ENCODE results near the gene PRAMEF11.
"Not testable (repeated sequence)": the region's sequence is repeated elsewhere in the genome, so short reads cannot be mapped to it uniquely, and the experiment has no call there.

Gene PRAMEF11

DNA sequence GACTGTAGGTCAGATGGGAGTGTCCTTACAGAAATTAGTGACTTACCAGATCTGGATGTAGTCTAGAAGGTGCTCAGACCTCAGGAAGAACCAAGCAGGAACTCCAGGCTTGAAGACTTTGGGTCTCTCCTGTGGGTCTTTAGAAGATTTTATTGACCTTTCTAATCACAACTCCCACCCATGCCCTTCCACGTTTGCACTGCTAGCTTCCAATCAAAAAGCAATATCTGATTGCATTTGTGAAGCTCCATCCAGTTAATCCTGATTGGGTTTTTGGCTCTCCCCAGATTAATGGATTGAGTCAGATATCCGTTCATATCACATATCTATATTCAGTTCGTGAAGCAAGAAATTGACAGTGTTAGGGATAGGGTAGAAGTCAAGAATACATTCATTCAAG, at the start of gene PRAMEF11:
TSS of gene PRAMEF11 (minus strand) at position 101 of the 400 bp plus-strand sequence. CDS start 2,621 bp downstream, outside the sequence.
- not testable (repeated sequence) for FAIRE-seq

DNA sequence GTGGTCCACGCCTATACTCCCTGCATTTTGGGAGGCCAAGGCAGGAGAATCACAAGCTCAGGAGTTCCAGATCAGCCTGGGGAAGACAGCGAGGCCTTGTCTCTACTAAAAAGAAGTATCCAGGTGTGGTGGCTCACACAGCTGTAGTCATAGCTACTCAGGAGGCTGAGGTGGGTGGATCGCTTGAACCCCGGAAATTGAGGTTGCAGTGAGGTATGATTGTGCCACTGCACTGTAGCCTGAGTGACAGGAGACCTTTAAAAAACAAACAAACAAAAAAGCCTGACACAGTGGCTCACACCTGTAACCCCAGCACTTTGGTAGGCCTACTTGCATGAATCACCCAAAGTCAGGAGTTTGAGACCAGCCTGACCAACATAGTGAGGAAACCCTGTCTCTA, 47.2 kb upstream of the PRAMEF11 start:
- not testable (repeated sequence) for FAIRE-seq

DNA sequence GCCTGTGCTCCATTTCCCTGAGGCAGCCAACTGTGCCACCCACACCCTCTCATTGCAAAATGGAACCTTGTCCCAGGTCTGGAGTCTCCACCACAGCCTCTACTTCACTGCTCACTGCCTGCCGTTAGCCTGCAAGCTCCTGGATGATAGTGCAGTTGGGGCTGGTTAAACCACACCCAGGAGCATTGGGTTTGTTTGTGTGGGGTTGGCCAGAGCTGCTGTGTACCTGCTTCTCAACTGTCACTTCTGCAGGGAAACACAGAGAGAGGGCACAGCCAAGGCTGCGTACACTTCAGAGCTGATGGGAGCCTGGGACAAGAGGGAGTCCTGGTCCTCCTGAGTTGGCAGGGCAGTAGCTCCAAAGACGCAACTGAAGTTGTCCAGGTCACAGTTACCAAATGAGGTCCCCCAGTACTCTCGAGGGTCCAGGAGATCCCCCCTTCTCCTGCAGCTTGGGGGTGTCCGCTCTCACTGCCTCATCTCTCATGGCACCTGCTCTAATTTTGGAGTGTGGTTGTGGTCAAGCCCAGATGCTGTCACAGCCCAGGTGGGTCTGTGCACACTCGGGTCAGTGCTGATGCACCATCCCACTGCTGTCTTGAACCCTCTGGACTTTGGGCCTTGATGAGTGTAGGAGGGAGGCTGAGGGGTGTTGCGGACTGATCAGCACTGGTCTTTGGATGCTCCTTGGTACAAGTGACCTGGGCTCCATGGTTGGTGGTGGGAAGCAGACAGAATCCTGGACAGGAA, 32.1 kb upstream of the PRAMEF11 start:
- not testable (repeated sequence) for FAIRE-seq

DNA sequence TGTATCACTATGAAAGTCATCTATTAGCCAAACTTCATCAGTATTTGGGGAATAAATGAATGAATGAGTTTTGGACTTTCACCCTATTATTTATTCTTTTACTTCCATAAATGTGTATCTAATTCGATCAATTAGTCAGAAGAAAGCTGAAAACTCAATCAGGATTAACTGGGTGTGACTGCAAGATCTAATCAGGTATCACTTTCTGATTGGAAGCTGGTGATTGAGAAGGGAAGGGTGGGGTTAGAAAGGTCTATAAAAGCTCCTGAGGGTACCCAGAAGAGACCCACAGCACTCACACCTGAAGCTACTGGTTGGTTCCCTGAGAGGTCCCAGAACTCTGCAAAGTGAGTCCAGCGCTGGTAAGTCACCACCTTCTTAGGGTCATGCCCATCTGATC, 25.6 kb upstream of the PRAMEF11 start, which contains the start of gene PRAMEF2:
TSS of gene PRAMEF2 (plus strand) at position 301 of the 400 bp plus-strand sequence. CDS start 1,924 bp downstream, outside the sequence.
- FAIRE-seq, result not testable (repeated sequence)

DNA sequence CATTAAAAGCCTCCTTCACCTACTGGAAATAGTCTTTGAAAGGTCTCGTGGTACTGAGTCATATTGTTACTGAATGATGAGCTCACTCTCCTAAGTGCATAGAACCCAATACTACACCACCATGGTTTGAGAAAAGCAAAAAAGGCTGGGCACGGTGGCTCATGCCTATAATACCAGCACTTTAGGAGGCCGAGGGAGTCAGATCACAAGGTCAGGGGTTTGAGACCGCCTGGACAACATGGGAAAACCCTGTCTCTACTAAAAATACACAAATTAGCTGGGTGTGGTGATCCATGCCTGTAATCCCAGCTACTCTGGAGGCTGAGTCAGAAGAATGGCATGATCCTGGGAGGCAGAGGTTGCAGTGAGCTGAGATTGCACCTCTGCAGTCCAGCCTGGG, 20.6 kb upstream of the PRAMEF11 start:
- FAIRE-seq, result no peak

DNA sequence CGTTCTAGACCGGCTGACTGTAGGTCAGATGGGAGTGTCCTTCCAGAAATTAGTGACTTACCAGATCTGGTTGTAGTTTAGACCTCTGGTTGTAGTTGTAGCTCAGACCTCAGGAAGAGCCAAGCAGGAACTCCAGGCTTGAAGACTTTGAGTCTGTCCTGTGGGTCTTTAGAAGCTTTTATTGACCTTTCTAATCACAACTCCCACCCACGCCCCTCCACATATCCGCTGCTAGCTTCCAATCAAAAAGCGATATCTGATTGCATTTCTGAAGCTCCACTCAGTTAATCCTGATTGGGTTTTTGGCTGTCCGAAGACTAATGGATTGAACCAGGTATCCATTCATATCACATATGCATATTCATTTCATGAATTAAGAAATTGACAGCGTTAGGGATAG, 17.4 kb upstream of the PRAMEF11 start, which contains the start of gene HNRNPCL1:
TSS of gene HNRNPCL1 (minus strand) at position 101 of the 400 bp plus-strand sequence. CDS start 431 bp downstream, outside the sequence.
- not testable (repeated sequence) for FAIRE-seq

DNA sequence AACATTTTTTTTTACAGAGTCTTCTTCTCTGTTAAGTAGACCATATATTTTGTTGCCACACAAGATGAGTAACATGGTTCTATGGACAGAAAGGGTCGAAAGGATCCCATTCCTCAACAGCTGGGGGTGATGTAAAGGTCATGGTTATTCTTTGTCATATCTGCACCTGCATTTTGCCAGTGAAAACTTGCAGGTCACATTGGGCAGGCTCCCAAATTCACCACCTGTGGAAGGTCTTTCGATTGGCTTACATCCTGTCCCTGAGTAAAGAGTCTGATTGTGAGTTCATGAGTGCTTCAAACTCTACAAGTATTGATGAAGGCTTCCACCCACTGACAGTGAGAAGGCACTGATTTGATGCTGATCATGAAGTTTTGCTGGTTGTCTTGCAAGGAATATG, 2.0 kb upstream of the PRAMEF11 start:
- not testable (repeated sequence) for FAIRE-seq

DNA sequence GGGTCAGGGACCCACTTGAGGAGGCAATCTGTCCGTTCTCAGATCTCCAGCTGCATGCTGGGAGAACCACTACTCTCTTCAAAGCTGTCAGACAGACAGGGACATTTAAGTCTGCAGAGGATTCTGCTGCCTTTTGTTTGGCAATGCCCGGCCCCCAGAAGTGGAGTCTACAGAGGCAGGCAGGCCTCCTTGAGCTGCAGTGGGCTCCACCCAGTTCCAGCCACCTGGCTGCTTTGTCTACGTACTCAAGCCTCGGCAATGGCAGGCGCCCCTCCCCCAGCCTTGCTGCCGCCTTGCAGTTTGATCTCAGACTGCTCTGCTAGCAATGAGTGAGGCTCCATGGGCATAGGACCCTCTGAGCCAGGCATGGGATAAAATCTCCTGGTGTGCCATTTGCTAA, 12.1 kb downstream of the PRAMEF11 start:
- not testable (repeated sequence) for FAIRE-seq

DNA sequence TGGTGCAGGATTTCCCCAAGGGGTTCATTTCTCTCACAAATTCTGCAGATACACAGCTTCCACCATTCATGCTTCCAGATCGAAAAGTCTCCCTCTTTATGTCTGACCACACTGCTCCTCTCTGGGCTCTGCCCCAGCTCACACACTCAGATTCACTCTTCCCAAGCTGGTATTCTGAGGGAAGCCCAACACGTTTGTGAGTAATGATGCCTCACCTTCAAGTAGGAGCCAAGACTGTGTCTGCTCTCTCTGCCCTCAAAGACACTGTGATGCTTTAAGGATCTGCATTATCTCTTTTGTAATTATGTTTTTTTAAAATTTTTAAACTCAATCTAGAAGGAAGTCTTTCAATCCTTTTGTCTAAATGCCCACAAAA, 19.8 kb downstream of the PRAMEF11 start:
- FAIRE-seq, result no peak

DNA sequence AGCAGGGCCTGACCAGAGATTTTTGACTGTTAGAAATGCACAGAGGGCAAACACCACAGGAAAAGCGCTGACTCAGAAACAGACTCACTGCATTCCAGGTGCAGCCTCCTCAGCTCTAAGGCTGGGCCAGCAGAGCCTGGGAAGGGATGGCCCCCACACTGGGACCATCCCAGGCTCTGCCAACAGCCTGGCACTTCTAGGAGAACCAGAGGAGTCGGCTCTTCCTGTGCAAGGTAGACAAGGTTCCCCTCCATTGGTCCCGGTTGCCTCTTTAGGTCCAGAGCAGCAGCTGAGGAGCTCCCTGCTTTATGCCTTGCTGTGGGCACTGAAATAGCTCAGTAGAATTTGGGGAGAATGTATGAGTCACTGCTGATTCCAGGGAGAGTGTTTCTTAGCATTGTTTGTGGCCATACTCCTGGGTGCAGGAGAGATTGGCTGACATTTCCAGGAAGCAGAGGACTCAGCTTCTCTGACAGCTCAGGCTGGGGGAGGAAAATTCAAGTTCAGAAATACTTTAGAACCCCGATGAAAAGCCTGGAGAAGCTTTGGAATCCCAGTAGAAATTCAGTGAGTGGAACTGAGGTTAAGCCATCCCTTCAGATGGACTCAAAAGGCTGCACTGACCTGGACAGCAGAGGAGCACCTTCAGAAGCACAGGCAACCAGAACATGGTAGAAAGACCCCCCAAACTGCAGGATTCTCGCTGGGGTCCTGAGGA, 20.4 kb downstream of the PRAMEF11 start:
- FAIRE-seq, result no peak

DNA sequence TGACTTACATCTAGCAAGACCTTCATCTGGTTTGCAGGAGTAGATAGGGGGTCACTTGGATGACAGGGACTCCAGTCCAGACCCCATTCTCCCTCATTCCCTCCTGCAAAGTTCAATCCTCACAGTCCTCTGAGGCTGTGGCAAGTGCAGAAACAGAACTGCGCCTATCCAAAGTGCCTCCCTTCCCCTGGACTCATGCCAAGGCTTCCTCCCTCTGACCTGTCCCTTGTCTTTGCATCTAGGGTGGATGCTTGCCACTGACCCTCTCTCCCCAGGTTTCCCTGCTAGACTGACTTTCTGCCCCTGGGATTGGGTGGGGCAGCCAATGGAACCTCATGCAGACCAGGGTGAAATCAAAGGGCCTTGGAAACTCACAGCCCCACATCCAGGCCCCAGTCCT, 21.3 kb downstream of the PRAMEF11 start:
- FAIRE-seq, result no peak

DNA sequence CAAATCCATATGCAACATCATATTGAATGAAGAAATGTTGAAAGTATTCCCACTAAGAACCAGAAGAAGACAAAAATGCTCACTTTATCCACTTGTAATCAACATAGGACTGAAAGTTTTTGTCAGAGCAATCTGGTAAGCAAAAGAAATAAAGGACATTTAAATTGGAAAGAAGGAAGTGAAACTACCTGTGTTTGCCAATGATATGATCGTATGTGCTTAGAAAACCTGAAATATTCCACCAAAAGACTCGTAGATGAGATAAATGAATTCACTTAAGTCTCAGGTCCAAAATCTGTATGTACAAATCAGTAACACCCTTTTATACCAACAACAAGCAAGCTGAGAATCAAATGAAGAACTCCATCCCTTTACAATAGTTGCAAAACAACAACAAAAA, 31.5 kb downstream of the PRAMEF11 start:
- no peak for FAIRE-seq

DNA sequence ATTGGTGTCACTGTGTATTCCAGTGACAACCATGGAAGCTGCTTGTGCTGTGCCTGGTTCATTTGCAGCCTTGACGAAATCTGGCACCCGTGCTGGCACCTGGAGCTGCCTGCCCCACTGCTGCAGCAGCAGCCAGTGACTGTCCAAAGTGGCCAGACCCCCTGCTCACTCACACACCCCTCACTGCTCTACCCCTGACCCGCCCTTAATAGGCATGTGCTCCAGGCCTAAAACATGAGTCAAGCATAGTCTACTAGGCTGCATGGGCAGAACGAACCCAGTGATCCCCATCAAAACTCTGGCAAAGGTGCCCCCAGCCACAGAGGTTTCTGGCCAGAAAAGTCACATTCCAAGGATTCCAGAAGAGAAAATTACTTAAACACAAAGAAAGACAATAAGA, 32.3 kb downstream of the PRAMEF11 start:
- no peak for FAIRE-seq

DNA sequence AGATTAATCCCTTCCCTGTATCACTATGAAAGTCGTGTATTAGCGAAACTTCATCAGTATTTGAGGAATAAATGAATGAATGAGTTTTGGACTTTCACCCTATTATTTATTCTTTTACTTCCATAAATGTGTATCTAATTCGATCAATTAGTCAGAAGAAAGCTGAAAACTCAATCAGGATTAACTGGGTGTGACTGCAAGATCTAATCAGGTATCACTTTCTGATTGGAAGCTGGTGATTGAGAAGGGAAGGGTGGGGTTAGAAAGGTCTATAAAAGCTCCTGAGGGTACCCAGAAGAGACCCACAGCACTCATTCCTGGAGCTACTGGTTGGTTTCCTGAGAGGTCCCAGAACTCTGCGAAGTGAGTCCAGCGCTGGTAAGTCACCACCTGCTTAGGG, 40.1 kb downstream of the PRAMEF11 start, which contains the start of gene PRAMEF1:
TSS of gene PRAMEF1 (plus strand) at position 301 of the 400 bp plus-strand sequence. CDS start 1,831 bp downstream, outside the sequence.
- not testable (repeated sequence) for FAIRE-seq

DNA sequence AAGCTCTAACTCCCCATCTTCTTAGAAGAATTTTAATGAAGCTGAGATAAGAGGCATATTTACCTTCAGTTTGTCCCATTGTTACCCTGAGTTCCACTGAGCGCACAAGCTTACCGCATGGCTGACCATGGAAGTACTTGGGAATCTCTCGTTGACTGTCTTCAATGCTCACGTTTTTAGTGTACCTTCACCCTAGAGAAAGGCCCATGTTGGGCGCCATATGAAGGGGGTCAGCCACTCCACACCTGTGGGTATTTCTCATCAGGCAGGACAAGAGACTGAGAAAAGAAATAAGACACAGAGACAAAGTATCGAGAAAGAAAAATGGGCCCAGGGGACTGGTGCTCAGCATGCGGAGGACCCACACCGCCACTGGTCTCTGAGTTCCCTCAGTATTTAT, 46.5 kb downstream of the PRAMEF11 start:
- FAIRE-seq, result not testable (repeated sequence)

DNA sequence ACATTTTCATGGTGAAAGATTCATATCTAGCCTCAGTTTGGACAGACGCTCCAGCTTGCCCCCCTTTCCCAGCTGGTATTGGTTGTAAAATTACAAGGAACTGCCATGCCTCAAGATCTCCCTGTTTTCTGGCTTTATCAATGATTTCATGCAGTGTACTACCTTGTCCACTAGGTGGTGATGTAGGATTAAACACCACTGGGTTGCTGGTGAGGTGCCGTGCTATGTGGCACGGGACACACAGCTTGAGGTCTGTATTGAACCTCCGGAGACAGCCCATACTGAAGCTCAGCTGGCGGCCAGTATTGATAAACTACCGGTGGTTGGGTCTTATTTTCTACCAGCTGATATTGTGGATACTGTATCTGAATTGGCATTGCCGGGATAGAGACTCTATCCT, 47.4 kb downstream of the PRAMEF11 start:
- FAIRE-seq, result not testable (repeated sequence)

DNA sequence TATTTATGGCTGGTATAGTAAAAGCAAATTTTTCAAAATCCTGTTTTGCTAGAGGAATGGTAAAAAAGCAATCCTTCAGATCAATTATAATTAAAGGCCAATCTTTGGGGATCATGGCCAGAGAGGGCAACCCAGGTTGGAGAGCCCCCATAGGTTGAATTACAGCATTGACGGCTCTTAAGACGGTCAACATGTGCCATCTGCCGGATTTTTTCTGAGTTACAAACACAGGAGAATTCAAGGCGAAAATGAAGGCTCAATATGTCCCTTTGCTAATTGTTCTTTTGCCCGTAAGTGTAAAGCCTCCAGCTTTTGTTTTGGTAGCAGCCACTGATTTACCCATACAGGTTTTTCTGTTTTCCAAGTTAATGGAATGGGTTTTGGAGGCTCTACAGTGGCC, 49.7 kb downstream of the PRAMEF11 start:
- not testable (repeated sequence) for FAIRE-seq

DNA sequence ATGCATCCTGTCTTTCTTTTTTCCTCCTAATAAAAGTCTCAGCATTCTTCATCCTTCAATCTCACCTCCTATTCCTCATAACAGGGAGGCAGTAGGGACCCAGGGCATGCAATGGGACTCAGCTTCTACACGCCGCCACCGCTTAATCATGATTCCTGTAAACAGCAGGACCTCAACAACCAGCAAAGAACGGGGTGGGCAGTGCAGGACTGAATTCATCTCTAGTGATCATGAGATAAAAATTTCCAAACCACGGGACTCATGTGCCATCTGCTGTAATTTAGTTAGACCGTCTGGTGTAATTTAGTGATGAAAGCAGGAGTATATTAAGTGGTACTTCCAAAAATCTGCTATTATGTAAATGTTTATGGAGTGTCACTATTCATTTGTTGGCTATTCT, 52.3 kb downstream of the PRAMEF11 start:
- FAIRE-seq, result no peak

DNA sequence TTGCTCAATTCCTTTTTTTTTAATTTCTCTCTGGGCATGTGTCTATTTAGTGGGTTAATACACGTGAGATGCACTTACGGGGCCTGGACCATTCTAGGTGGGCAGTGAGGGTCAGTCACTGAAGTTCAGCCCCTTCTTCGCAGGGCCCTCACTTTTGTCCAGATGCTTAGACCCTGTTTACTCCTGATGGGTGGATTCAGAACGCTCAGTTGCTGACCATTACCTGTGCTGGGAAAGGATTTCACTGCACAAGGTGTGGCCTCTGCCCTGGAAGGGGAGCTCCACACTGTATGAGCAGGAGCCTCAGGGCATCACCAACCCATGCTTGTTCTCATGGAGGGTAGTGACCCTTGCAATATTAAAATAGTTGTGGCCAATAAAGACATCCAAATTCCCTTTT, 53.1 kb downstream of the PRAMEF11 start:
- no peak for FAIRE-seq

DNA sequence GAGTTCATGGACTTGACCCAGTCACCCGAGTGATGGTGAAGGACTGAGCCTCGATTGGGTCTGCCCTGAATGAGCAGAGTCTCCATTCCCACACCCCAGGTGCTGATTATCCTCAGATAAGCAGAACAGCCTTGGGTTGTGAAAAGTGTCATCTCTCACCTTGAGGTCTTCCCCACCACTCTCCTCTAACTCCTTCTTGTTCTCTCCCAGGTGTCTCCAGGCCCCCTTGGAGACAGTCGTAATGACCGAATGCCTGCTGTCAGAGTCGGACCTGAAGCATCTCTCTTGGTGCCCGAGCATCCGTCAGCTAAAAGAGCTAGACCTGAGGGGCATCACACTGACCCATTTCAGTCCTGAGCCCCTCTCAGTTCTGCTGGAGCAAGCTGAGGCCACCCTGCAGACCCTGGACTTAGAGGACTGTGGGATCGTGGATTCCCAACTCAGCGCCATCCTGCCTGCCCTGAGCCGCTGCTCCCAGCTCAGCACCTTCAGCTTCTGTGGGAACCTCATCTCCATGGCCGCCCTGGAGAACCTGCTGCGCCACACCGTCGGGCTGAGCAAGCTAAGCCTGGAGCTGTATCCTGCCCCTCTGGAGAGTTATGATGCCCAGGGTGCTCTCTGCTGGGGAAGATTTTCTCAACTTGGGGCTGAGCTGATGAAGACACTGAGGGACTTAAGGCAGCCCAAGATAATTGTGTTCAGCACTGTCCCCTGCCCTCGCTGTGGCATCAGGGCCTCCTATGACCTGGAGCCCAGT, 54.2 kb downstream of the PRAMEF11 start:
- no peak for FAIRE-seq

DNA sequence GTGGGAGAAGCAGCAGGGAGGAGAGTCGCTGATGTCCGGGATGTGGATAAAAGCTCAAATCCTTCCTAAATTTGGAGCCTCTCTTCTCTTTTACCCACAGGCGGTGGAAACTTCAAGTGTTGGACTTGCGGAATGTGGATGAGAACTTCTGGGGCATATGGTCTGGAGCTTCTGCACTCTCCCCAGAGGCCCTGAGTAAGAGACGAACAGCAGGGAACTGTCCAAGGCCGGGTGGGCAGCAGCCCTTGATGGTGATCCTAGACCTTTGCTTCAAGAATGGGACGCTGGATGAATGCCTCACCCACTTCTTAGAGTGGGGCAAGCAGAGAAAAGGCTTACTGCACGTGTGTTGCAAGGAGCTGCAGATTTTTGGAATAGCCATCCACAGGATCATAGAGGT, 55.8 kb downstream of the PRAMEF11 start:
- FAIRE-seq, result no peak

DNA sequence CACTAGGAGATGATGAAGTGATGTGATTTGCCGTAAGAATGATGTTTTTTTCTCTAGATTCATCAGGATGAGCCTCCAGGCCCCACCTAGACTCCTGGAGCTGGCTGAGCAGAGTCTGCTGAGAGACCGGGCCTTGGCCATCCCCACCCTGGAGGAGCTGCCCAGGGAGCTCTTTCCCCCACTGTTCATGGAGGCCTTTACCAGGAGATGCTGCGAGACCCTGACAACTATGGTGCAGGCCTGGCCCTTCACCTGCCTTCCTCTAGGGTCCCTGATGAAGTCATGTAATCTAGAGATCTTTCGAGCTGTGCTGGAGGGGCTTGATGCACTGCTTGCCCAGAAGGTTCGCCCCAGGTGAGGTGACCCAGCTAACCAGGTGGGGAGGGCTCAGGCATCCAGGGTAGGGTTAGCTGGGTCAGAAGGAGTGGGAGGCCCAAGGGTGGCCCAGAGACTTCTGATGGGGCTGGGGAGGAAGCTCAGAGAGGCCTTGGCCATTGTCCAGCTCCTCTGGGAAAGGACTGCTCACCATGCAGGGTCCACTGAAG, 56.3 kb downstream of the PRAMEF11 start:
- no peak for FAIRE-seq

Data from G401.6 (cell line).